Activated naive CD4-positive, alpha-beta T cell treated with anti-CD3 and anti-CD28 coated beads, Interleukin-2, amount 50 U/mL, for 16 hours (primary cell): ENCODE data around the gene SIL1.

Experiments used
- DNase-seq: peaks from one replicate; pipeline ENCODE4 v3.0.0-alpha.2; 2020

SIL1 gene

DNA sequence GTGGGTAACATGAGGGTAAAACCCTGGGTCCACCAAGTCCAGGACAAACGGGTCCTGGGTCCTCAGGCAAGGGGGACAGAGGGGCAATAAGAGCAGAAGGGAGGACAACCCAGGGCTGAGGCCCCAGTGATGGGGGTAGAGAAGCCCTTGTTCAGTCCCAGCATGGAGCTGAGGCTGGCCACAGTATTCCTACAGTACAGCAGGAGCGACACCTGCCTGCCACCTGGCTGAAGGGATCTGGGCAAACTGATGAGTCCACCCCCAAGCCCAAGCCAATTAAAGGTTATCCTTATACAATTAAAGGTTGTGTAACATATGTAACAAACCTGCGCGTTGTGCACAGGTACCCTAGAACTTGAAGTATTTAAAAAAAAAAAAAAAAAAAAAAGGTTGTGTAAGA is 225.3 kb downstream of the SIL1 start:
- no peak for DNase-seq

DNA sequence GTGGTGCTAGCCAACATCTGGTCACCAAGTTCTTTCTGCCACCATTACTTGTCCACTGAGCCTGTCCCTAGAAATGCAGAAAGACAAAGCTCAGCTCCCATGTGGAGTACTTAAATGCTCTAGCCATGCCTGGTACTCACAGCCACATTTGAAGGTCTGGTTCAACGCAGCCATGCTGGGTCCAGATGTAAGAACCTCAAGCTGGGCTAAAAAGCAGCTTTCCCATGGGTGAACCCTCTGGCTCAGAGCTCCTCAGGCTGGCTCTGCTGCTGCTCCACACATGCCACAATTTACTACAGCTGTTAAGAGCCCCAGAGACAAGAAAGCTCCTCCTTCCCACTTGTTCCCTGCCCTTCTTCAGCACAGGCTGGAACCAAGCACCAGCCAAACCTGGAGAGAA is 225.9 kb downstream of the SIL1 start:
- no peak for DNase-seq

DNA sequence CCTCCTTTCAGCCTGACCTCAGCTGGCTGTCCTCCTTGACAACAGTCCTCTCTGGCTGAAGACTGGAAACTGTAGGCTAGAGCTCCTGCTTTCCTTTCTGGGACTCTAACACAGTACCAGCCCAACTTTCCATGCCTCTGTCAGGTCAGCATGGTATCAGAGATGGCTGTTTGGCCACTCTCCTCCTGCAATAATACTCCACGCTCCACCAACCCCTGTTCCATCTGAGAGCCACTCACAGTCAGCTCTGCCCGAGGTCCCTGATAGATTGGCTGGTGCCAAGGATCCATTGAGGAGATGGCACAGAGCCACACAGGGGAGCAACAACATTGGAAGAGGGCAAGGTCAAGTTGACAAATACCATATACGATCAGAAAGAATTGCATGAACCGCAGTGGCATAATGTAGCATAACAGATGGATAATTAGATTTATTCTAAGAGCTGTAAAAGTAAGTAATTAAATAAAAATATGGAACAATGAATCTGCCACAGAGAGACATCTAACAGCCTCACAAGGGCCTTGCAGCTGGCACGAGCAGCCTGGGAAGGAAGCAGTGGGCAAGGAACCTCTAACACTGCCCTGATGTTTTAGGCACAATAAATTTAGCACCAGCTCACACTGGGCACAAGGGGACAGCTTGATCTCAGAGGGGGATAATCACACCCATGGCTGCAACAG is 228.7 kb downstream of the SIL1 start:
- DNase-seq: no peak

DNA sequence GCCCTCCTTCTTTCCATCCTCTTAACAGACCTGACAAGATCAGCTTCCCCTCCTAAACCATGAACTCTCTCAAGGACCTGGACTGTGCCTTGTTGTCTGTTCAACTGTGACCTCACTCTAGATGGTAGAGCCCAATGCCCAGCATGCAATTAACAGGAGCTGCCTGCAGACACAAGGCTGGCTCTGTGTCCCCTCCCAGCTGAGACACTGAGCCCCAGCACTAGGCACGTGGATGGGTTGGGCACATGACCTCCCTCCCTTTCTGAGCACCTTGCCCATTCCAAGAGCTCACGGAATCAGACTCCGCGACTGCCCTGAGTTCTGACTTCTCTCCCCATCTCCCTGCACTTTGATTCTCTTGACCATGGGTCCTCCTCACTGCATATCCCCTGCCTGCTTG is 229.6 kb downstream of the SIL1 start:
- DNase-seq: no peak

DNA sequence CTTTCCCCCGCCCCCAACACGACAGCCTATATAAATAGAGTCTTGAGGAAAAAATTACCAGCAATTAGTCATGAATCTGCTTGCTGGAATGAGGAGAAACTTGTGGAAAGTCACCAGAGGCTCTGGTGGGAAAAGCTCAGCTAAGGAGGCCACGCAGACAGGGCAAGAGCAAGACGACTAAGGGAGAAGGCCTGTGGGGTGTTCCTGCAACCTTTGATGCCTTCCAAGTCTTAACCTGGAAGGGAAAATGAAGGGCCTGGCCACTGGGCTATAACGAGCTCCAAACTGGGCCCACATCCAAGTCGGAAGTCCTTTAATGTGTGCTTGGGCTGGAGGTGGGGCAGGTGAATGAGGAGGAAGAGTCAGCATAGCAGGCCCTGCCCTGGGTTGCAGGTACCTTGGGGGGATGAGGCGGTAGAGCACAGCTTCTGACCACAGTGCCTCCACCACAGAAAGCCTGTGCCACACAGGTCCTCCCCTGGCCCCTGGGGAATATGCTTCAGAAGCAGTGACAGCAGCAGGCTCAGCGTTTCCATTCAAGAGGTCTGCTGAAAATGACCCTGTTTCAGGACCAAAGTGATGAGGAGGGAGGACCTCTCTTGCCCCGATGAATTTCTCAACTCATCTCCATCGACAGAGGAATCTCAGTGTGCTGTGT is 230.2 kb downstream of the SIL1 start:
- no peak for DNase-seq

DNA sequence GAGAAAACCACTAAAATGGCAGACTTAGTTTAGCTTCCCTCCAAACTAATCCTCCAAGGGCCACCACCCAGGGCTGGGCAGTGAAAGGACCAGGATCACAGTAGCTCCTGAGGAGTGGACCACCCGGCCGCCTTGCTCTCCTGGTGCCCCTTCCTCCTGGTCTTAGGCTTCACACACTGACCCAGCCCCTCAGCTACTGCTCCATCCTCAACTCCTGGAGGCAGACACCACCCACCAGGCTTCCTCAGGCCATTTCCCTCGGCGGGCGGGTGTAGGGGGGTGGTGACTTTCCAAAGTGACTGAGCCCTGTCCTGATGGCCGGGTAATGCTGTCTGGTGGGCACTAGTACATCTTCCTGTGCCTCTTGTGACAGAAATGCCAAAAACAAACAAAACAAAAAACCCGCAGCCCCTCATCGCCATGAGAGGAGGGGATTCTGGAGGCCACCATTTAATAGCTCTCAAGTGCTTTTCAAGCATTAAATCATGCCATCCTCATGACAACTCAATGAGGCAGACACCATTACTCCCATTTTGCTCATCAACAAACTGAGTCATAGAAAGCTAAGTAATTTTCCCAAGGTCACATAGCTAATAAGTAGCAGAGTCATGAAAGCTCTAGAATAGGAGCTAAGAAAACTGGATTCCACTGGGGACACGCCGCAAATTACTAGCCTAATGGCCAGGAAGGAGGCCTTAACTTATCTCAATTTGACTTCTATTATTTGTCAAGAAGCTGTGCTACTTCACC is 231.8 kb downstream of the SIL1 start:
- no peak for DNase-seq

DNA sequence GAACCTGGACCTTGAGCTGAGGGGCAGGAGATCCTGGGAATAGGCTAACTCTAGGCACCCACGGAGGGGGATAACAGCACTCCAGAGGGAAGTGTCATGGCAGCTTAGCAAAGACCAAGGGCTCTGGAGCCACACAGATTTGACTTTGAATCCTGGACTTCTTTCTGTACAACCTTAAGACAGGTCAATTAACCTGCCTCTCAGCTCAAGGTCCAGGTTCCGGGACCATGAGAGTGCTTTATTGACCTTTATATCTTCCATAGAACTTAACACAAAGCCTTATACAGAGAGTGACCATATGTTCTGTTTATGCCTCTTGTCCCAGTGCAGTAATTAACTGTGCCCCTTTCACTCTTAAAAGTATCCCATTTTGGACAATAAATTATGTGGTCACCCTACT is 232.5 kb downstream of the SIL1 start:
- DNase-seq: no peak

DNA sequence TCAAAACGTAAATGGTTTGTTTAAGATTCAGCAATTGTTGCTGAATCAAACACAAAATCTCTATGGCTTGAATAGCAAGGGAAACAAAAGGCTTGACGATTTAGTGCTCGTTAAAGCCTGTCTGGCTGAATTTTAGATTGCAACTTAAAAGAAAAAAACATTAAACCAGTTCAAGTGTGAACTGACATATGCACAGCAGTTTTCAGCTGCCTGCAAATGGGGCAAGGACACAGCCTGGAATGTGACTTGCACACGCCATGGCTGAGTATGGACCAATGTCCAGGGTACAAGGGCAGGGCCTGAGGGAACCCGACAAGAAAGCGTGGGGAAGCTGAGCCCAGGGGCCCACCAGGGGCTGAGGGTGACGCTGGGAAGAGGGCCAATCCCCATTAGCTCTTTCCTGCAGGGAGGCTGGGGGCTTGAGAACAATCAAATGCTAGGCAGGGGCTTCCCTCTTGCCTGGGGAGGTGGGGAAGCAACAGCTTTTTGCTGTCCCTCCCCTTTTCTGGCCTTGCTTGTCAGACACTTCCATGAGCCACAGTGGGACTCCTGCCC is 233.4 kb downstream of the SIL1 start:
- DNase-seq: no peak

DNA sequence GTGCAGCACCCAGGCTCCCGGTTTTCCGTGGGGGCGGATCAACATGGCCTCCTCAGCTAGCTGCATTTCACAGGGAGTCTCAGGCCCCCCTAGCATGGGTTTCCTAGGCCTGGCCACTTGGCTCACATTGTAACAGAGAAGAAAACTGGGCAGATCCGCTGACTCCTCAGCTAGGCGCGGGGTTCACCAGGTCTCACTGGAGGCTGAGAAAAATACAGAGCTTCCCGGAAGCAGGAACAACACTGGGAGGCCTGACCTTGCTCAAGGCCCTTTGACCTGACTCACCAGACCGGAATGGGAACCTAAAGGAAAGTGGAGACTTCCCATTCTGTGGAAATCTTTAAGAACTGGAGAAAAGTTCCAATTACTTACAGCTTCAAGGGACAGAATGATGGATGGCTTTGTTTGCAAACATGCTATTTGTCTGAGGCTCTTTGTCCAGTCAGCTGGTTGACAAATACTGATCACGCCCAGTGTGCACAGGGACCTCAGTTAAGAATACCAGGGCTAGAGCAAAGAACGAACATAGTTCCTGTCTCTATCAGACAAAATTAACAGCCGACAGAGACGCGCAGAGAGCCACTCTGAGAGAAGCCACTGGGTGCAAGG is 234.3 kb downstream of the SIL1 start:
- no peak for DNase-seq

DNA sequence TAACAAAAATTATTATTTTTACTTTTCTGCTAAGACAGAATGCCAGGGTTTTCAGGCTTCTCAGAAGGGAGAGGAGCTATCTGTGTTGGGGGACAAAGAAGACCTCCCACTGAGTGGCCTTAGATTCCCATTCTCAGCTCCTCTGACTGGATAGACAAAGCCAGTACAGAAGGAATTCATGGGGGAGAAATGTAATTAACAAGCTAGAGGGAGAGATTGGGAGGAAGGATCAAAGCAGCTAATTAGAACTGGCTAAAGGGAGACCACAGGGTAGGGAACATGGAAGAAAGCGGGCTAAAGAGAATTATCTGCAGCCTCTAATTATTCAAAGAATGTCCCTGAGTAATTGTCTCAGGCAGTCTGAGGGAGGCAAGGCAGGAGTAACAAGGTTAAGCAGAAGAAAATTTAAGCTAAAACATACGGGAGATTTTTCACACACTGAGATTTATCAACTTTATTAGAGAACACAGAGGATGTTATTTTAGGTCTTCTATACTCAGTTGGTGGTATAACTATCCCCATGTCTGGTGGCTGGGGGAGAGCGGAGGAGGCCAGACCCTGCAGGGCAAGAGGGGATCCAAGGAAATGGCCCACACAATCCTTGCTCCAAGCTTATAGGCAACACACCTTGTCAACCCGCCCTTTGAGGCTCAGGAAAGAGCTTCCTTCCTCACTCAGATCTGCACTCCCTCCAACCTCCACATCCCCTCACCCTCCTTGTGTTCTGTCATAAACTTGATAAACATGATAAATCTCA is 235.4 kb downstream of the SIL1 start:
- no peak for DNase-seq

DNA sequence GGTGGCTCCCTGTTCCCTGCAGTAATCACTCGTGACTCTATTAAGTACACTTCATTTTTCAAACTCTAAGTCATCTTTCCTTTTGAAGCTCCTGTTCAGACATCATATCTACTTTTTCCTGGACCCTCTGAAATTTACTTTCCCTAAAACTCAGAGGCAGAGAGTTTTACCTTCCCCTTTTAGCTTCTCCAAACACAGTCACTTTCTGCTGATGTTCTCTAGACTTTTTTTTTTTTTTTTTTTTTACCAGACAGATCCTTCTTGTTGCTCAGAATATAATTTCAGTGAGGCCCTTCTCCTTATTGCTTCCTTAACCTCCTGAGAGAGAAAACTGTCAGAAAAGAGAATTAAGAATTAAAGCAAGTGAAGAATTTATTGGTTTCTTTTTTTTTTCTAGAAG is 236.4 kb downstream of the SIL1 start:
- DNase-seq: no peak

DNA sequence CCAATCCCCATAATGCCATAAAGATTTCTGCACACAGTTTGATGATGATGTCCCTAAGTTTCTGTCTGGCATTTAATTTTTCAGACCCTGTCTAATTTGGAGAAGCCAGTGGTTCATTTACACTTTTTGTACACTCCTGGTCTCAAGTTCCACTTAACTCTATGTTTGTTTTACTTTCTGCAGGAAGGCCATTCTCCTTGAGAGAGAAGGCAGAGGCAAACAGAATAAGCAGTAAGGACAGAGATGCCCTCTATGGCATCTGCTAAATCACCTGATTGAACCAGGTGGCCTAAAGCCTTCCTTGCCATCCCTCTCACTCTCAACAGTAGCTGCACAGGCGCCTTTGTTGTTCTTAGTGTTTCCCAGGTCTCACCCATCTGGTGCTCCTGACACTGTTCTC is 236.9 kb downstream of the SIL1 start:
- no peak for DNase-seq

DNA sequence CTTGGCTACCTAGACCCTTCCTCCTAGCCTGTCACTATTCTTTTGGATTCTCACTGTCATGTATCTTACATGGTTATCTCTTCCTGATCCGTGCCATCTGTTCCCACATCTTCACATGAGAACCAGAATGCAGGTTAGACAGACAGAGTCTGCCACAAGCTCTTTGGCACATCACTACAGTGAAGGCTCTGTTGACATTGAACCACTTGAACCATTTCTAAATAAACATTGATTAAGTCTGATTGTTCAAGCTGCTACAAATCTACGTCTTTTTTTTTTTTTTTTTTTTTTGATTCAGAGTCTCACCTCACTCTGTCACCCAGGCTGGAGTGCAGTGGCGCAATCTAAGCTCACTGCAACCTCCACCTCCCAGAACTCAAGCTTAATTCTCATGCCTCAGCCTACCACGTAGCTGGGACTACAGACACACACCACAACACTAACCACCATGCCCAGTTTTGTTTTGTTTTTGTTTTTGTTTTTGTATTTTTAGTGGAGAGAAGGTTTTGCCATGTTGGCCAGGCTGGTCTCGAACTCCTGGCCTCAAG is 237.9 kb downstream of the SIL1 start:
- no peak for DNase-seq

DNA sequence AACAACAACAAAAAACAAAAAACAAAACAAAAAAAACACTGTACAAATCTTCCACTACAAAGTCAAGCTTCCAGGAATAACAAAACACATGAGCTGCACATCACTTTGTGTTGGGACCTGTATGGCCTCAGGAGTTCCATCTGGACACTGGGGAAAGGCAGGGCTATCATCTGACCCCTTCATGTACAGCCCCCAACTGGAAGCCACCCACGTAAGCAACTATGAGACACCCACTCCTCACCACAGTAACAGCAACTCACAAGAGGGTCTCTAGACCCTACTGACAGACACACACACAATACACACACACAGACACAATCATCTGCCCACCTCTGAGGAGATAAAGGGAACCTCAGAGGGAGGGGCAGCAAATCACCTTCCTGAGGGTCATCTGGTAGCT is 241.4 kb downstream of the SIL1 start:
- DNase-seq: no peak

DNA sequence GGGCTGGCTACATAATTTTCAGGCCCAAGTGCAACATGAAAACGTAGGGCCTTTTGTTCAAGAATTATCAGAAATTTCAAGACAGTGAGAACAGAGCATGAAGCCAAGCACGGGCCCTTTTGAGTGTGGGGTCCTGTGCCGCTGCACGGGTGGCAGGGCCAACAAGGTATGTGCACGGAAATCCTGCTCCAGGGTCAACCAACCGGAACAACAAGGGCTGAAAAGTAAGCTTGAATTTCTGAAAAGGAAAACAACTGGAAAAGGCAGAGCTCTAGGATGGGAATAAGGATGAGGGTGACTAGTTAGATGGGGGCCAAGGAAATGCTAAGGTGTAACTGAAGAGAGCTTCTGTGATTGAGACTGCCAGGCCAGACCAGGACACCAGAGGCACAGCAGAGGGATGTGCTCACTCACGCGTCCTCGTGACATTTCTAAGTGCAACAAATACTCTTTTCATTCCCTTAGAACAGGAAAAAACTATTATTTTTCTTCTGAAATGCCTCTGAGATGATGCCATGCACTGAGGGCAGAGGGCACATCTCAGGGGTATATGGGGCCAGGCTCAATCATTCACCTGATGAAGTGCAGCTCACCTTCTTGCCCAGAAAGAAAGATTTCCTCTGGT is 242.4 kb downstream of the SIL1 start:
- no peak for DNase-seq

DNA sequence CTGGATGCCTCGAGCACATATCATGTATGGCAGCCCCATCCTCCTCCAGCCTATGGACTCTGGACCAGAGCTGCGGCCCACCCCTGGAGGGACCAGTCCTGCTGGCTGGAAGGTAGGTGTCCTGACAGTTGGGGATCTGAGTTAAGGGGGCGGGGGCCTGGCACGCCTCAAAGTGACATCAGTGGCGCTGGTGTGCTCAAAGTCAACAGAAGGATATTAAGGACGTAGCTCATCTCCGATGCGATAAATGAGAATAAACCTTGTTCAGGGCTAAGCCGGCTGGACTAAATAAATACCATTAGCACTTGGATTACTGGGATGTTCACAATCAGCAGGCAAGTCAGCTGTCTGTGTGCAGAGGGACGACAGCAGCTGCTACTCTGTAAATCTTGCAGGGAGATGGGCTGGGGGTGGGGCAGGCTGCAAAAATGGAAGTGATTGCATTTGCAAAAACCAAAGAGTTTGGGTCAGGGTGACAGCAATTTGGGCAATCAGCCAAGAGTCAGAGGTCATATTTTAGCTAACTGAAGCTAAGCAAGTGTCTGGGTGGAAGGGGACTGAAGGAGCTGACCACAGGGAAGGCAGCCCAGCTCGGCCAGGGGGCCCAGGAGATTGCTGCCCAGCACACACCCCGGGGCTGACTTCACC is 243.0 kb downstream of the SIL1 start:
- no peak for DNase-seq

DNA sequence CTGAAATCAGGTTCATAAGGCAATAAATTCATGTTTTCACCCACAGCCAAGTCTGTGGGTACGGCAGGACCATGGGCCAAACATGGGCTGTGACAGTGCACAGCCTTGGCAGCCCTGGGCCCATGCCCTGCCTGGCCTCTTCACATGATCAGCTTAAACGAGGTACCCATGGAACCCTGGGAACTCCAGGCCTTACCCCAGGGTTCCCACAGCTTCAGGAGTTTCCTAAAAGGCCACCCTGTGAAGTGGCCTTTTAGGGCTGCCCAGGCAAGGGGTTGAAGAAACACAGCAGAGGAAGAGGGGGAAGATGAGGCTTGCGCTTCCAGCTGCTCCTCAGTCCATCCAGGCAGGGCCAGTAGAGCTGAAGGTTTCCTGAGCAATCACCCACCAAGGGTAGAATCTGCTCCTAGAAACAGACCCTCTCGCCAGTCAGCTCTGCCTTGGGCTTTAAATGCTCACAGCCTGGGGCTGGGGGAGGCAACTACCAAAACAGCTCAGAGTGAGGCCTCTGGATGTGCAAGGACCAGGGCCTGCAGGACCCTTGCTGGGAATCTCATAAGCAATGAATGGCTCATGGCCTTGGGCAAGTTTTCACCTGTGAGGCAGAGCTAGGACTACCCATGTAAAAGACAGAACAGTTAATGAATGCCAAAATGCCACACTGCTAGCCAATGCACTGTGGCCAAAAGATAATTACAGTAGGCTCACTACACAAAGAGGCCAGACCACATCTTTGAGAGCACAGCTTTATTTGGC is 243.7 kb downstream of the SIL1 start:
- no peak for DNase-seq

DNA sequence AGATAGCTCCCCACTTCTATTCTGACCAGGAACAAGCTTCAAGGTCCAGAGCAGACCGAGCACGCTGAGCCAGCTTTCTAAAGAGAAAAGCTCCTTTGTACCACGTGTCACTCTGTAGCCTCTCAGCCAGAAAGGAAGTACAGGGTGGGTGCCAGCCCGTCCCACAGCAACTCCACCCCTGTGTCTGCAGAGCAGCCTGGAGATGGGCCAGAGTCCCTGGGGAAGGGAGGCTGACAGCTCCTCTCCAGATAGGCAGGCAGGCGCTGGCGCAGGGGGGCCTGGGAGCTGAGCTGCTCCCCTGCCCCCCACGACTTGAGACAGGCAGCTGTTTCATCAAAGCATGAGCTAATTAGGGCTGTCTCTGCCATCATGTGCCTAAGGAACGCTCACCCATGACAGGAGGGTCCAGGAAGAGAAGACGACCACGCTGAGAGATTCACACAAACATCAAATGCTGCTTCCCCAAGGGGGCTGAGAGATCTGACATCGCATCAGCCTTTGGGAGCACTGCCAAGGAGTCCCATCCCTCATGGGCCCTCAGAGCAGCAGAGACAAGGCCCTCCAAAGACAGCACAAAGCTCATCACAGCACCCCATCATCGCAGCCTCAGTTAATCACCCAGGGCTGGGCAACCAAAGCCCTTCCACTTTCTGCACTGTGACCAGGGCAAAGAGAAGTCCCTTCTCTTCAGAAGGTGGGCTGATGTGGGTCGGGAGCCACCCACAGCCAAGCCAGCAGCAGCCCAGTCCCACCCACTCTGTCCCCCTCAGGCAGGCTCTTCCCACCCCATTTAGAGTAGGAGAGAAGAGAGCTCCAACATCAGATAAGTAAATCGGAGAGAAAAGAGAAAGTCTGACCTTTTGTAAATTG is 244.5 kb downstream of the SIL1 start:
- DNase-seq: no peak

DNA sequence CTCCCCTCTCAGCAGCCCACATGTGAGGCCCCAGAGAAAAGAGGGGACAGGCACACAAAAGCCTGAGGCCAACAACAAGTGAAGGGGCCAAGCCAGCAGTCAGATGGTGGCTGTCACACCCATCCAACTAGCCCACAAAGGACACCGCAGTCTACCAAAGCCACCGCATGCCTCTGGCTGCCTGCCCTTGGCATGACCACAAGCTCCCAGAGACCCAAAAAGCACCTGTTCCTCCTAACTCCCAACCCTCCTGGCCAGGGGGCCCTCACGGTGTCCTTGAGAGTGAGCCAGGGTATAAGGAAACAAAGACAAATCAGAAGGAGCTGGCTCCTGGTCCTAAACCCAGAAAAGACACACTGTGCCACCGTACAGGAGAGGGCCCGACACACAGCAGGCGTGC is 245.2 kb downstream of the SIL1 start:
- DNase-seq: no peak
